ENCODE data around the gene OXTR. TPM values are rescaled to one million over a fixed set of nuclear protein-coding genes. Genes with fewer than 3 reads are reported as not detected.

Gene OXTR
- total and polyA plus RNA-seq, 8 donors, result 0.73 to 1.1 TPM; not detected in 6

GRCh38 chr3:8810561-8810960 lies 41.1 kb upstream of the OXTR start:
- Histone ChIP-seq H3K27ac (no peak overlapping the region), H3K36me3 (no peaks in the 10 kb centered on the region)
- intact Hi-C loops (cut with DNase I; ENCODE audit: low total_unique reads), result no loop called here

GRCh38 chr3:8805774-8806173 lies 36.4 kb upstream of the OXTR start:
- no peaks in the 10 kb centered on the region for H3K4me1 ChIP-seq
- DNase-seq, result no peak
- intact Hi-C loops (cut with DNase I; ENCODE audit: low total_unique reads), result no loop called here
- H3K36me3 ChIP-seq, result no peaks in the 10 kb centered on the region
- 89 to 93% (median 91%) methylated on average over 2 of the region's 2 CpGs for WGBS, 5 donors
- no peaks in the 10 kb centered on the region for H3K27me3 ChIP-seq
- peaks cover 0 to 6% (median 0%) of the 10 kb centered on the region in 4 donors for H3K9me3 ChIP-seq
- H3K4me3 ChIP-seq, result no peak overlapping the region
- TF ChIP-seq CTCF (IDR thresholded peaks at IDR 0.05) (no peak), POLR2A (IDR thresholded peaks at IDR 0.05) (no peak), POLR2AphosphoS5 (IDR thresholded peaks at IDR 0.05) (no peak), EP300 (IDR thresholded peaks at IDR 0.05) (no peak)
- H3K27ac ChIP-seq, result no peak overlapping the region

More at GRCh38 chr3:8810561-8810960, 41.1 kb upstream of the OXTR start:
- no peaks in the 10 kb centered on the region for H3K27me3 ChIP-seq
- no peaks in the 10 kb centered on the region for H3K4me1 ChIP-seq
- 78 to 89% (median 85%) methylated on average over 2 of the region's 2 CpGs for WGBS, 5 donors
- peaks cover 0 to 8% (median 0%) of the 10 kb centered on the region in 4 donors for H3K9me3 ChIP-seq
- H3K4me3 ChIP-seq, result no peak overlapping the region
- DNase-seq, result no peak
- TF ChIP-seq POLR2AphosphoS5 (IDR thresholded peaks at IDR 0.05), result no peak
- TF ChIP-seq POLR2A (IDR thresholded peaks at IDR 0.05), result no peak
- no peak for TF ChIP-seq EP300 (IDR thresholded peaks at IDR 0.05)
- no peak for TF ChIP-seq CTCF (IDR thresholded peaks at IDR 0.05)

GRCh38 chr3:8802256-8802655 lies 32.8 kb upstream of the OXTR start:
- H3K4me3 ChIP-seq, result no peak overlapping the region
- intact Hi-C loops (cut with DNase I; ENCODE audit: low total_unique reads), result no loop called here
- H3K27me3 ChIP-seq, result no peaks in the 10 kb centered on the region
- no peak for TF ChIP-seq CTCF (IDR thresholded peaks at IDR 0.05)
- TF ChIP-seq POLR2A (IDR thresholded peaks at IDR 0.05), result no peak
- no peak for TF ChIP-seq POLR2AphosphoS5 (IDR thresholded peaks at IDR 0.05)
- no peak for TF ChIP-seq EP300 (IDR thresholded peaks at IDR 0.05)
- peaks cover 0 to 15% (median 6%) of the 10 kb centered on the region in 4 donors for H3K9me3 ChIP-seq
- H3K36me3 ChIP-seq, result no peaks in the 10 kb centered on the region
- no peak for DNase-seq
- WGBS, 5 donors, result 78 to 90% (median 82%) methylated on average over 3 of the region's 3 CpGs
- no peak overlapping the region for H3K27ac ChIP-seq
- H3K4me1 ChIP-seq, result no peaks in the 10 kb centered on the region

- intact Hi-C loops (cut with DNase I; ENCODE audit: low total_unique reads), result no loop called here
- WGBS, 5 donors, result 54 to 68% (median 63%) methylated on average over 3 of the region's 3 CpGs
- Histone ChIP-seq H3K36me3 (no peaks in the 10 kb centered on the region), H3K4me3 (no peak overlapping the region), H3K4me1 (no peaks in the 10 kb centered on the region), H3K9me3 (peaks cover 0 to 14% (median 6%) of the 10 kb centered on the region in 4 donors), H3K27ac (no peak overlapping the region), H3K27me3 (no peaks in the 10 kb centered on the region)
- no peak for DNase-seq
- TF ChIP-seq CTCF (IDR thresholded peaks at IDR 0.05) (no peak), POLR2AphosphoS5 (IDR thresholded peaks at IDR 0.05) (no peak), EP300 (IDR thresholded peaks at IDR 0.05) (no peak), POLR2A (IDR thresholded peaks at IDR 0.05) (no peak)
These were observed 30.6 kb upstream of the OXTR start for GRCh38 chr3:8800016-8800415.
